Cardiac muscle cell (in vitro differentiated cells and primary cell): ENCODE data around the gene XRCC4. TPM values are rescaled to one million over a fixed set of nuclear protein-coding genes. Genes with fewer than 3 reads are reported as not detected.

Experiments
- DNase-seq, 2 donors: peaks; one replicate each; pipeline versions ENCODE4 v3.0.0 to v3.0.0-alpha.2; 2010 to 2017; ENCODE audit warnings: low read depth in 1 of 2, low spot score in 1 of 2
- H3K27ac ChIP-seq: fragments of 200-600 bp; sonication (generic); 2 replicates; pipeline ENCODE4 v1.5.1; 2016
- H3K27me3 ChIP-seq: fragments of 200-600 bp; sonication (generic); 2 replicates; pipeline ENCODE4 v1.6.0; 2016; ENCODE audit warnings: control low read depth
- H3K36me3 ChIP-seq: fragments of 200-600 bp; sonication (generic); 2 replicates; pipeline ENCODE4 v1.5.1; 2016; ENCODE audit warnings: control low read depth
- H3K4me1 ChIP-seq: fragments of 200-600 bp; sonication (generic); 2 replicates; pipeline ENCODE4 v1.8.1; 2017; ENCODE audit warnings: low read depth, mild to moderate bottlenecking, mixed run types
- H3K4me3 ChIP-seq: fragments of 200-600 bp; sonication (generic); 2 replicates; pipeline ENCODE4 v1.5.1; 2016; ENCODE audit warnings: mild to moderate bottlenecking
- H3K9me3 ChIP-seq: fragments of 200-600 bp; sonication (generic); 2 replicates; pipeline ENCODE4 v1.5.1; 2017; ENCODE audit warnings: low read depth, mild to moderate bottlenecking, control low read depth
- CTCF ChIP-seq: IDR thresholded peaks from 2 replicates; pipeline ENCODE4 v1.5.1; 2012; ENCODE audit warnings: low read depth, mild to moderate bottlenecking, low read length
- polyA plus RNA-seq: library from polyadenylated mRNA; unstranded; fragments of >200 nt; fragmentation: Nextera tagmentation; extraction: Ambion mirVana; gene quantifications from 2 replicates; pipeline ENCODE4 v1.2.1, GENCODE V29; 2016
- total RNA-seq: library from RNA; depleted of rRNA; stranded (reverse); fragments of >200 nt; gene quantifications from 2 replicates; pipeline ENCODE4 v1.2.3, GENCODE V29; 2016

XRCC4 gene
- total and polyA plus RNA-seq, 2 experiments from 2014 or later, result 9.7 to 19.2 TPM

- Histone ChIP-seq H3K9me3 (no peaks in the 10 kb centered on the region), H3K27ac (no peak overlapping the region), H3K4me3 (no peak overlapping the region), H3K4me1 (no peaks in the 10 kb centered on the region), H3K27me3 (no peaks in the 10 kb centered on the region), H3K36me3 (no peaks in the 10 kb centered on the region)
- no peak for TF ChIP-seq CTCF
- no peak for DNase-seq
Measured at GRCh38 chr5:83357621-83358231, 280.4 kb downstream of the XRCC4 start.

GRCh38 chr5:83360573-83360972, 283.2 kb downstream of the XRCC4 start:
- Histone ChIP-seq H3K4me3 (no peak overlapping the region), H3K27ac (no peak overlapping the region)
- no peak for TF ChIP-seq CTCF

GRCh38 chr5:83362526-83362925, 285.2 kb downstream of the XRCC4 start:
- H3K4me1 ChIP-seq, result peaks cover 3% of the 10 kb centered on the region
- DNase-seq, result no peak
- H3K36me3 ChIP-seq, result no peaks in the 10 kb centered on the region
- no peak overlapping the region for H3K27ac ChIP-seq
- TF ChIP-seq CTCF, result no peak
- H3K4me3 ChIP-seq, result no peak overlapping the region
- no peaks in the 10 kb centered on the region for H3K27me3 ChIP-seq
- no peaks in the 10 kb centered on the region for H3K9me3 ChIP-seq

More at GRCh38 chr5:83360573-83360972, 283.2 kb downstream of the XRCC4 start:
- Histone ChIP-seq H3K36me3 (no peaks in the 10 kb centered on the region), H3K27me3 (no peaks in the 10 kb centered on the region), H3K4me1 (peaks cover 3% of the 10 kb centered on the region), H3K9me3 (no peaks in the 10 kb centered on the region)
- no peak for DNase-seq

- no peak for DNase-seq
- H3K4me3 ChIP-seq, result no peak overlapping the region
- TF ChIP-seq CTCF, result no peak
- no peaks in the 10 kb centered on the region for H3K27me3 ChIP-seq
- peaks cover 3% of the 10 kb centered on the region for H3K4me1 ChIP-seq
- H3K9me3 ChIP-seq, result no peaks in the 10 kb centered on the region
- no peaks in the 10 kb centered on the region for H3K36me3 ChIP-seq
- no peak overlapping the region for H3K27ac ChIP-seq
Measured at GRCh38 chr5:83363111-83363885, 286.0 kb downstream of the XRCC4 start.

DNA sequence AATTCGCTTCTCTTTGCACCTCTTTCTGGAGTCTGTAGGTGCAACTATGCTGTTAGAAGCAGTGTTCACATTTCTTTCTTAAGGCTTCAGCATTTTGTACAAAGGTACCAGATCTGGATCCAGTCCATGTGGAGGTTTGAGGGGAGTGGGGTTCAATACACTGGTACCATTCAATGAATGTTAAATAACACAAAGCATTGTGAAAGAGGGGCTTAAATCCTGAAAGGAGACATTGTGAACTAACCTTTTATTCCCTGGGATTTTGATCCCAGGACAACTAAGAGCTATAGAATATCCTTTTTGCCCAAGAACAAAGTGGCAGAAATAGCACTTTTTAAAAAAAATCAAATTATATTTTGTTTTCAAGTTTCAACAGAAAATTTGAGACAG, 286.5 kb downstream of the XRCC4 start:
- Histone ChIP-seq H3K9me3 (no peaks in the 10 kb centered on the region), H3K4me3 (no peak overlapping the region), H3K4me1 (peaks cover 3% of the 10 kb centered on the region), H3K36me3 (no peaks in the 10 kb centered on the region), H3K27ac (no peak overlapping the region), H3K27me3 (no peaks in the 10 kb centered on the region)
- DNase-seq, result no peak
- TF ChIP-seq CTCF, result no peak
